Measurements from ENCODE around the gene LIPT2.

LIPT2 gene

DNA sequence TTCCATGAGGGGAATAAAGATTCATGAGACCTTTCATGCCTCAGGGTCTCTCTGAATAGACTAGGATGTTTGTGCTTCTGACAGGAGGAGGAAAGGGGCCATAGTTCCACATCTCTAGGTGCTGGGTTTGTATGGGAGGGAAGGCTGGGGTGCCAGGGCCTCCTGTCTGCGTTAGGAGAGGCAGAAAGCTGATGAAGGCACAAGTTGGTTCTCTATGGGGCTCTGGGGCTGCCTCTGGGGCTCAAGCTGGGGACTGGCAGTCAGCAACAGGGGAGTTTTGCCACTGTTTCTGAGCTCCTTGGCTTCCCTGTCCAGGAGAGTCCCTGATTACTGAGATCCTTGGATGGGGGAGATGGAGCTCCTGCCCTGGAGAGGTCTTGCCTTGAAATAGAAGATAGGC lies 30.3 kb downstream of the LIPT2 start:
- DNase-seq = no peak

DNA sequence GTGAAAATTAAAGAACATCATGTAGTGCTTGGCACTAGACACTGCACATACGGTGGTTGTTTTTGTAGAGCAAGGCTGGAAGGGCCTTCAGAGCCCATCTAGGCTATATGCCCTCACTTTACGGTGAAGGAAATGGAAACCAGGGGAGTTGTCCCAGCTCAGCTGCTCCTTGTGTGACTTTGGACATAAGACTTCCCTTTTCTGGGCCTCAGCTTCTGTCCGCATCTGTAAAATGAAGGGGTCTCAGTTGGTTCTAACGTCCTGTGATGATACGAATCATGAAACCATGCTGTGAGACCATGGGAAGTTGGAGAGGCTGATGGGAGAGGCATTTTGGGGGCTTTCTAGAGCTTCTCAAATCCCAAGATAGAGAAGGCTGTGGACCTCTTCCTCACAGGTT lies 30.9 kb downstream of the LIPT2 start:
- no peak for DNase-seq

- peak; percentile 16 for DNase-seq
Measured at GRCh38 chr11:74462009-74462408, 31.5 kb downstream of the LIPT2 start.

- DNase-seq = no peak
Measured at GRCh38 chr11:74460481-74461154, 32.9 kb downstream of the LIPT2 start.

GRCh38 chr11:74460065-74460464 lies 33.5 kb downstream of the LIPT2 start:
- DNase-seq = no peak

DNA sequence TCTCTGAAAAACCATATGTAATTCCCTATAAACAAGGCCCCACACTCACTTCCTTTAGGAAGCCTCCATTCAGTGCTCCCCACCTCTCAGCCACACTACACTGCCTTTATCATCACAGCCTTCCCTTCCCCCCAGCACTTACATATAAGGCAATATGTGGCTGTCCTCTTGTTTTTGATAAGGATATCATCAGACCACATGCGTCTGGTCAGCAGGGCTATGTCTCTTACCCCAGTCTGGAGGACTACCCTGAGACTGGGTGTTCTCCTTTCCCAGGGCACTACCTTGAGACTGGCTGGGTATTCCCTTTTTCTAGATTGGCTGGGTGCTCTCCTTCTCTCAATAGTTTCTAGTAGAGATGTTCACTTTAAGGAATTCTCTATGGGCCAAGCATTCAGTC lies 33.9 kb downstream of the LIPT2 start:
- no peak for DNase-seq

DNA sequence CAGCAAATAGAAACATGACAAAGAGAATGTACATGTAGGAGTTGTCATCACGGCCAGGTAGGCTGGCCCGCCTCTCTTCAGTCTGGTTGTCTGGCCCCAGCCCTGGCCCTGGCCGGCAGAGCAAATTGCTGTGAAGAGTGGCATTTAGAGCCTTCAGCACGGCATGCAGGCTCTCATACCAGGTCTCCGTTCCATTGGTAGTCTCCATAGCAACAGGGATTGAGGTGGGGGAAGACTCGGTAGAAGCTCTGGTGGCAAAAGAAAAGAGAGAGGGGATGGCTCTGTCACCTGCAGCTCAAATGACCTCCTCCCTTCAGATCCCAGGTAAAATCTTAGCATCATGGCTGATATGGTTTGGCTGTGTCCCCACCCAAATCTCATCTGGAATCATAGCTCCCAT lies 36.2 kb downstream of the LIPT2 start:
- DNase-seq = no peak

DNA sequence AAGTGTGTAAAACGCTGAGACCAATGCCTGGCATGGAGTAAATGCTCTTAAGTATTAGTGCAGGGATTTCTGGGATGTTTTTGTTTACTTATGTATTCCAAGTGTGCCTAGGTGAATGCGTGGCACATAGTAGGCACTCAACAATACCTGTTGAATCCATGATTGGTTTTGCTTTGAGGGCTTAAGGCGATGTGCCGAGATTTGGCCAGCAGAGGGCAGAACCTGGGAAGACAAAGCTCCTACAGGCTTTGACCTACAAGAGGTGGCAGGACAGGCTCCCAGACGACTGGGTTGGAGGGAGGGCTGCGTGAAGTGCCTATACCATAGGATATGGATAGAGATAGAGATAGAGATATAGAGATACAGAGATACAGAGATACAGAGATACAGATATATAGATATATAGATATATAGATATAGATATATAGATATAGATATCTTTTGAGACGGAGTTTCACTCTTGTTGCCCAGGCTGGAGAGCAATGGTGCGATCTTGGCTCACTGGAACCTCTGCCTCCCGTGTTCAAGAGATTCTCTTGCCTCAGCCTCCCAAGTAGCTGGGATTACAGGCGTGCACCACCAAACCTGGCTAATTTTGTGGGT lies 40.0 kb downstream of the LIPT2 start:
- peak; percentile 63 for DNase-seq

DNA sequence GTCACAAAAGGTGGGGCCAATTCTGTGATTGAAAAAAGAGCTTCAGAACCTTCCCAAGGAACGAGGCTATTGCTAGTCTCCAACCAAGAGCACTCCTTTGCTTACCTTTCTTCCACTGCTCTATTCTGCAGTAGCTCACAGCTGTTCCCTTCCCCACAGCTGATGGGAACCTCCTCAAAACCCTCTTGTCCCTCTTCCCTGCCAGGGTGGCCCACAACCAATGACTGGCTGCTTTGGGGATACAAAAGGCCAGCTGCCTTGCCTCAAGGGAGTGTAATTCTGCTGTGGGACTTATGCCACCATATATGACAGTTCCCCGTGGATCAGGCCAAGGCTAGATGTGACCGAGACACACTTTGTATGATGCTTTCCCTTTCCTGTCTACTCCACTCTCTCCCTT lies 41.2 kb downstream of the LIPT2 start:
- no peak for DNase-seq

GRCh38 chr11:74450318-74450717 lies 43.2 kb downstream of the LIPT2 start:
- no peak for DNase-seq

DNA sequence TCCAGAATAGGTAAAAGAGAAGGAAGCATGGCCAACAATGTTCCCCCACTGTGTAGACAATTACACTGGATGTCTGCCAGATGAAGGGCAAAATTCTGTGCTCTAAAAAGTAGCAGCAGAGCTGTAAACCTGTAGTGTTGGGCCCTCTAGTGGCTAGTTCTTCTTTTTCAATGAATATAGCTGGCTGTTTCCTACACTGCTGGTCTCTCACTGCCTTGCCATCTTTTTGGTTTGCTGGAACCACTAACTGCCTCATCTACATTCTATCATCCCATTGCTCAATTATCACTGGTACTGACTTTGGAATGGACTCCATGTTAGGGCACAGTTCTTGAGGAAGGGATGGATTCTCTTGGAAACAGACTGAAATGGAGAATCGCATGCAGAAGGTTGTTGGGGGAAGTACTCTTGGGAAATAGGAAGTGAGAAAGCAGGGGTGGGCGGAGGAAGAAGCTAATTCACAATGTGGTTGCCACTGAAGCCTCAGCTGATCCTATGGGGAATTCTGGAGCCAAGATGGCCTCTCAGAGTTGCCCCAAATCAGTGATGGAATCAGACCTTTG lies 44.1 kb downstream of the LIPT2 start:
- DNase-seq = peak; percentile 75

DNA sequence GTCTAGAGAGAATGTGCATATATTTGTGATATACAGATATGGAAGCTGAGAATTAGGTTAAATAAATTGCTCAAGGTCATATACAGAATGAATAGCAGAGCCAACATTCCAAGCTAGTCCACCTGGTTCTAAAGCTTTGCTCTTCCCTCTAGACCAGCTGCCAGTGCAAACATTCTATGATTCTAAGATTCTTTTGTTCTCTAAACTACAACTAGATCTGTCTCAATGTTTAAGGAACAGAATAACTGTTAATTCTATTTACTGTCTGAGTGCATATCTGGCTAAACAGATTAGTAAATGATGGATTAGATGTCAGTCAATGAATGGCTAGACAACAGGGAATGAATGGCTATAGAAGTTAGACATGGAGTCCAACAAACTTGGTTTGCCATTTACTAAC lies 45.8 kb downstream of the LIPT2 start:
- no peak for DNase-seq

DNA sequence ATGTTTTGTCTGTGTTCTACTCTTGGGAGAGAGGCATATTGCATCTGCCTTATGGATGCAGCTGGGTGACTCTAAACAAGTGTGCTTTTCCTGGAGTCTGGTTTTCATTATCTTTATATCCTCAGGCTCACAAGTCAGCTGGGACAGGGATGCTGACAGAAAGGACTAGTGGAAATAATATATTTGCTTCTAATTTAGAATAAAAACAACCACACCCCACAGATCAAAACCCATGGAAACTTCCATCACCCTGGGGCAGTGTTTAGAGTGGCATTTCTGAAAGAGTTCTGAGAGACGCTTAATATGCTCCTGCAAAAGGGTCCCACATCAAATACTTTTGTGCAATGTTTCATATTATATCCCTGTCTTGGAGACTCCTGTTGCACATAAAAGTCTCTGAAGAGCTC lies 47.0 kb downstream of the LIPT2 start:
- DNase-seq = no peak

DNA sequence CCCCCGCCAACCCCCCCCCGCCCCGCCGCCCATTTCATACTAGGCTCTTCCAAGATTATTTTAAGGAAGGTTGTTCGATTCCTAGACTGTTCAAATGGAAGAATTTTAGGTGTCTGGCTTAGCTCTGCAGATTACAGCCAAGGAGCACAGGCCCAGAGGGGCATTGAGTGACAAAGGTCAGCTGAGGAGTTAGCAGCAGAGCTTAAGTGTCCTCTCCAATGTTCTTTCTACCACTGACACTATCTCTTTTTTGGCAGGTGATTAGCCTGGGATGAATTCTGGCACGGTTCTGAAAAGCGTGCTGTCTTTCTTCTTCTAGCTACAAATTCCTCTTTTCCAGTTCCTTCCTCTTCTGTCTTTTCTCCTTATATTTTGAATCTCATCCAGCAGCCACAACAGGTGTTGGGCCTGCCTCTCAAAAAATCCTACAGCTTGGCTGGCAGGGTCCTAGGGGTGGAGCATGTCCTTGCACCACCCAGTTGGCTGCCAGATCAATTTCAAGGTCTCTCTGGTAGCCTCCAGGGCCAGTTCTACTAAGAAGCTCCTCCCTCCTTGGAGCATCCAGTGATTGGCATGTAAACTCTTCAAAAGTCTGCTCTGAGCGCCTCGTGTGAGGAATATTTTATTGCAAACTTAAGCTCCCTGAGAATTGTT lies 49.2 kb downstream of the LIPT2 start:
- DNase-seq = no peak

- DNase-seq = no peak
Measured at GRCh38 chr11:74443071-74443864, 50.3 kb downstream of the LIPT2 start.

DNA sequence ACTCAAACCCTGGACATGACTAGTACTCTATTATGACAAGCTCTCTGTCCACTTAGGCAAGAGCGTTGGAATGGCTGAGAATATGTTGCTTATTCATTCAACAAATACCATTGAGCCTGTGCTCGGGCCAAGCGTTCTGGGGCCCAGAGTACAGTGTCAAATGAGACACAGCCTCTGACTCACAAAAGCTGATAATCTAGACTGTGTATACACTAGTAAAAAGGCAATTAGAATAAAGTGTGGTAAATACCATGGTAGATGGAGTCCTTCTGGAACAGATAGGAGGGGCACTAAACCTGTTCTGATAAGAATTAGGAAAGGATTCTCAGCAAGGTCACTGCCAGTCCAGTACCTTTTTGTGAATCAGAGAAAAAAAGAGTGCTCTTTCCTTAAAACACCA lies 50.9 kb downstream of the LIPT2 start:
- no peak for DNase-seq
